MCF 10A (cell line): Measurements from ENCODE around the gene ARHGAP10. TPM values are rescaled to one million over a fixed set of nuclear protein-coding genes. Genes with fewer than 3 reads are reported as not detected.

ENCODE experiments used
- BruUV-seq: library from RNA; stranded (reverse); fragments of 400-500 nt; replicated peaks from 2 replicates; lab custom pipeline; 2021; lab: Mats Ljungman, UMichigan
- CTCF ChIA-PET: fragments of 300-600 bp; sonication (Branson Sonifier 250); formaldehyde crosslinking; extraction: SDS; loops from one replicate; lab custom pipeline; 2021; ENCODE audit warnings: antibody characterized with exemption, inconsistent platforms; lab: Yijun Ruan, JAX
- POLR2A ChIA-PET: fragments of 300-600, 350-650 bp; sonication (Branson Sonifier 250); formaldehyde crosslinking; extraction: SDS; loops from one replicate; lab custom pipeline; 2020; ENCODE audit warnings: antibody characterized with exemption, inconsistent platforms; lab: Yijun Ruan, JAX
- DNase-seq: peaks from one replicate; pipeline ENCODE4 v3.0.0-alpha.2; 2018; ENCODE audit not compliant: unreplicated experiment
- H3K27ac Mint-ChIP-seq: one replicate; pipeline ENCODE4 v1.8.0; 2022; ENCODE audit warnings: mild to moderate bottlenecking, low read depth, mixed read lengths; ENCODE audit not compliant: unreplicated experiment
- H3K27me3 Mint-ChIP-seq: one replicate; pipeline ENCODE4 v1.8.0; 2022; ENCODE audit warnings: mixed read lengths; ENCODE audit not compliant: insufficient read depth, unreplicated experiment
- H3K36me3 Mint-ChIP-seq: one replicate; pipeline ENCODE4 v1.8.0; 2022; ENCODE audit warnings: mild to moderate bottlenecking, moderate library complexity, mixed read lengths; ENCODE audit not compliant: insufficient read depth, unreplicated experiment
- H3K4me1 Mint-ChIP-seq: one replicate; pipeline ENCODE4 v1.8.0; 2022; ENCODE audit warnings: mixed read lengths; ENCODE audit not compliant: insufficient read depth, unreplicated experiment
- H3K4me3 Mint-ChIP-seq: one replicate; pipeline ENCODE4 v1.8.0; 2022; ENCODE audit warnings: mild to moderate bottlenecking, moderate library complexity, mixed read lengths; ENCODE audit not compliant: unreplicated experiment
- H3K9me3 Mint-ChIP-seq: one replicate; pipeline ENCODE4 v1.8.0; 2022; ENCODE audit warnings: mixed read lengths; ENCODE audit not compliant: unreplicated experiment
- CTCF ChIP-seq: fragments of 200-600 bp; IDR thresholded peaks from one replicate; pipeline ENCODE4 v1.8.0; 2022; ENCODE audit warnings: antibody characterized with exemption, mild to moderate bottlenecking; ENCODE audit not compliant: unreplicated experiment
- intact Hi-C: fragments of 100-400 bp; cut with micrococcal nuclease; formaldehyde crosslinking; loops from 2 replicates; pipeline ENCODE4 v1.14.1; 2022
- total RNA-seq: library from RNA; stranded (reverse); gene quantifications from 2 replicates; pipeline ENCODE4 v1.2.3, GENCODE V29; 2022

The ARHGAP10 gene
- total RNA-seq, 1 experiment from 2014 or later: 22.4 TPM

- no peaks in the 10 kb centered on the region for H3K4me1 Mint-ChIP-seq
- CTCF ChIA-PET: interaction anchor here (0.6 kb wide), 1 partner anchor 10 kb away, joined by 3 read pairs; no protein-coding TSS in a partner anchor
- POLR2A ChIA-PET: no interaction called here
- no peaks in the 10 kb centered on the region for H3K27me3 Mint-ChIP-seq
- BruUV-seq: no TSS peak
- DNase-seq: peak; percentile 46
- no peak overlapping the region for H3K27ac Mint-ChIP-seq
- H3K36me3 Mint-ChIP-seq: peaks cover 8% of the 10 kb centered on the region
- TF ChIP-seq CTCF: no peak
- intact Hi-C loops: no loop called here
- H3K4me3 Mint-ChIP-seq: no peak overlapping the region
- no peaks in the 10 kb centered on the region for H3K9me3 Mint-ChIP-seq
Observed at GRCh38 chr4:147927377-147928137, 195.7 kb downstream of the ARHGAP10 start.

- DNase-seq: peak; percentile 6
- TF ChIP-seq CTCF: no peak
- Mint-ChIP-seq H3K9me3 (no peaks in the 10 kb centered on the region), H3K36me3 (peaks cover 16% of the 10 kb centered on the region), H3K27me3 (no peaks in the 10 kb centered on the region), H3K4me1 (no peaks in the 10 kb centered on the region), H3K4me3 (no peak overlapping the region), H3K27ac (no peak overlapping the region)
- intact Hi-C loops: no loop called here
- no TSS peak for BruUV-seq
- POLR2A ChIA-PET: interaction anchor here (0.9 kb wide), 1 partner anchor 12 kb away, joined by 3 read pairs; no protein-coding TSS in a partner anchor
- CTCF ChIA-PET: interaction anchor here (0.6 kb wide), 1 partner anchor 11 kb away, joined by 3 read pairs; no protein-coding TSS in a partner anchor
Observed at GRCh38 chr4:147928400-147928799, 196.5 kb downstream of the ARHGAP10 start.

GRCh38 chr4:147929746-147930145 lies 197.9 kb downstream of the ARHGAP10 start:
- no TSS peak for BruUV-seq
- intact Hi-C loops: no loop called here
- H3K4me1 Mint-ChIP-seq: no peaks in the 10 kb centered on the region
- TF ChIP-seq CTCF: no peak
- H3K9me3 Mint-ChIP-seq: no peaks in the 10 kb centered on the region
- no peaks in the 10 kb centered on the region for H3K27me3 Mint-ChIP-seq
- DNase-seq: no peak
- no peak overlapping the region for H3K27ac Mint-ChIP-seq
- H3K4me3 Mint-ChIP-seq: no peak overlapping the region
- ChIA-PET POLR2A (no interaction called here), CTCF (no interaction called here)
- peaks cover 22% of the 10 kb centered on the region for H3K36me3 Mint-ChIP-seq

- H3K36me3 Mint-ChIP-seq: peaks cover 25% of the 10 kb centered on the region
- H3K27ac Mint-ChIP-seq: no peak overlapping the region
- H3K4me3 Mint-ChIP-seq: no peak overlapping the region
- DNase-seq: no peak
- no peaks in the 10 kb centered on the region for H3K27me3 Mint-ChIP-seq
- no peak for TF ChIP-seq CTCF
- no peaks in the 10 kb centered on the region for H3K9me3 Mint-ChIP-seq
- no TSS peak for BruUV-seq
- no peaks in the 10 kb centered on the region for H3K4me1 Mint-ChIP-seq
- POLR2A ChIA-PET: interaction anchor here (0.7 kb wide), 1 partner anchor 12 kb away, joined by 3 read pairs; no protein-coding TSS in a partner anchor
- CTCF ChIA-PET: no interaction called here
- intact Hi-C loops: no loop called here
Observed at GRCh38 chr4:147933316-147933715, 201.4 kb downstream of the ARHGAP10 start.
